Loucy (cell line): Measurements from ENCODE around the gene SLC25A14.

Experiments used
- H2AFZ ChIP-seq: fragments of 200-600 bp; sonication (generic); 2 replicates; pipeline ENCODE4 v1.6.0; 2016; ENCODE audit warnings: antibody characterized with exemption, mild to moderate bottlenecking, low read length, moderate library complexity
- H3F3A ChIP-seq: fragments of 200-600 bp; 2 replicates; pipeline ENCODE4 v1.6.0; 2016; ENCODE audit warnings: antibody characterized with exemption, low read depth, mild to moderate bottlenecking
- H3K27me3 ChIP-seq: fragments of 200-600 bp; sonication (generic); 2 replicates; pipeline ENCODE4 v1.6.1; 2014; ENCODE audit warnings: low read length, mild to moderate bottlenecking; ENCODE audit not compliant: insufficient read depth, poor library complexity, severe bottlenecking
- H3K36me3 ChIP-seq: fragments of 200-600 bp; sonication (generic); 2 replicates; pipeline ENCODE4 v1.6.1; 2016; ENCODE audit warnings: low read length; ENCODE audit not compliant: insufficient read depth
- H3K4me1 ChIP-seq: fragments of 200-600 bp; sonication (generic); 2 replicates; pipeline ENCODE4 v1.5.1; 2014; ENCODE audit warnings: low read length, mild to moderate bottlenecking; ENCODE audit not compliant: insufficient read depth, poor library complexity, severe bottlenecking
- H3K4me2 ChIP-seq: fragments of 200-600 bp; sonication (generic); 2 replicates; pipeline ENCODE4 v1.6.0; 2014; ENCODE audit warnings: antibody characterized with exemption, low read length, low read depth, mild to moderate bottlenecking; ENCODE audit not compliant: poor library complexity, severe bottlenecking
- H3K4me3 ChIP-seq: fragments of 200-600 bp; sonication (generic); 2 replicates; pipeline ENCODE4 v1.5.1; 2014; ENCODE audit warnings: low read length, mild to moderate bottlenecking, mixed read lengths; ENCODE audit not compliant: poor library complexity, severe bottlenecking
- H3K79me2 ChIP-seq: fragments of 200-600 bp; sonication (generic); 2 replicates; pipeline ENCODE4 v1.6.1; 2014; ENCODE audit warnings: low read length; ENCODE audit not compliant: insufficient read depth
- H3K9ac ChIP-seq: fragments of 200-600 bp; sonication (generic); 2 replicates; pipeline ENCODE4 v1.6.0; 2014; ENCODE audit warnings: mild to moderate bottlenecking, low read depth, low read length, moderate library complexity; ENCODE audit not compliant: poor library complexity, severe bottlenecking
- H3K9me2 ChIP-seq: fragments of 200-600 bp; sonication (generic); replicated peaks from 2 replicates; pipeline ENCODE4 v1.6.1; 2016; ENCODE audit warnings: low read depth, low read length, mixed read lengths
- H3K9me3 ChIP-seq: fragments of 200-600 bp; sonication (generic); 2 replicates; pipeline ENCODE4 v1.6.1; 2014; ENCODE audit warnings: mild to moderate bottlenecking, antibody characterized with exemption, low read length, low read depth; ENCODE audit not compliant: insufficient read depth
- H4K20me1 ChIP-seq: fragments of 200-600 bp; sonication (generic); 2 replicates; pipeline ENCODE4 v1.6.0; 2014; ENCODE audit warnings: antibody characterized with exemption, low read length, mild to moderate bottlenecking; ENCODE audit not compliant: insufficient read depth, poor library complexity, severe bottlenecking
- CTCF ChIP-seq: fragments of 200-600 bp; sonication (generic); conservative IDR thresholded peaks from 2 replicates; pipeline ENCODE4 v1.5.1; 2014; ENCODE audit warnings: mild to moderate bottlenecking, antibody characterized with exemption, low read length
- EZH2phosphoT487 ChIP-seq: fragments of 200-600 bp; IDR thresholded peaks from 2 replicates; pipeline ENCODE4 v1.6.1; 2018; ENCODE audit warnings: antibody characterized with exemption, mild to moderate bottlenecking, moderate library complexity, borderline replicate concordance

Gene SLC25A14

DNA sequence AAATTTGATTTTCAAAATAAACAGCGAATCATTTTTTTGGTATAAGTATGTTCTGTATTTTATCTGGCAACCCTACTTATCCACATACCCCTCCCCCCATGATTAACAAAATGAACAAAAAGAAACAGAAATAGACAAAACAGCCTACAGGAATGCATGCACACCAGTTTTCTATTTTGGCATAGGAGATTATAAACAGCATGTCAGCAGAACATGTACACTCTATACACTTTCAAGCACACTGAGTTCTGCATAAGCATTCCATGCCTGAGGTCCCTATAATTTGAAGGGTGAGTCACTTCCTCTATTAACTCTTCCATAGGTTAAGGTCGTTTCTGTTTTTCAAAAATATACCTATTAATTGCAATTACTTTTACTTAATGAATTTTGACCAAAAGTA, 43.0 kb upstream of the SLC25A14 start:
- no peaks in the 10 kb centered on the region for H4K20me1 ChIP-seq
- no peak overlapping the region for H3K4me3 ChIP-seq
- no peak overlapping the region for H2AFZ ChIP-seq
- no peaks in the 10 kb centered on the region for H3K9me3 ChIP-seq
- H3K4me1 ChIP-seq: no peaks in the 10 kb centered on the region
- TF ChIP-seq EZH2phosphoT487 (no peak), CTCF (no peak)
- H3K79me2 ChIP-seq: no peaks in the 10 kb centered on the region
- no peak overlapping the region for H3K4me2 ChIP-seq
- no peaks in the 10 kb centered on the region for H3K9me2 ChIP-seq
- no peaks in the 10 kb centered on the region for H3K27me3 ChIP-seq
- no peaks in the 10 kb centered on the region for H3F3A ChIP-seq
- H3K9ac ChIP-seq: no peak overlapping the region
- no peaks in the 10 kb centered on the region for H3K36me3 ChIP-seq

DNA sequence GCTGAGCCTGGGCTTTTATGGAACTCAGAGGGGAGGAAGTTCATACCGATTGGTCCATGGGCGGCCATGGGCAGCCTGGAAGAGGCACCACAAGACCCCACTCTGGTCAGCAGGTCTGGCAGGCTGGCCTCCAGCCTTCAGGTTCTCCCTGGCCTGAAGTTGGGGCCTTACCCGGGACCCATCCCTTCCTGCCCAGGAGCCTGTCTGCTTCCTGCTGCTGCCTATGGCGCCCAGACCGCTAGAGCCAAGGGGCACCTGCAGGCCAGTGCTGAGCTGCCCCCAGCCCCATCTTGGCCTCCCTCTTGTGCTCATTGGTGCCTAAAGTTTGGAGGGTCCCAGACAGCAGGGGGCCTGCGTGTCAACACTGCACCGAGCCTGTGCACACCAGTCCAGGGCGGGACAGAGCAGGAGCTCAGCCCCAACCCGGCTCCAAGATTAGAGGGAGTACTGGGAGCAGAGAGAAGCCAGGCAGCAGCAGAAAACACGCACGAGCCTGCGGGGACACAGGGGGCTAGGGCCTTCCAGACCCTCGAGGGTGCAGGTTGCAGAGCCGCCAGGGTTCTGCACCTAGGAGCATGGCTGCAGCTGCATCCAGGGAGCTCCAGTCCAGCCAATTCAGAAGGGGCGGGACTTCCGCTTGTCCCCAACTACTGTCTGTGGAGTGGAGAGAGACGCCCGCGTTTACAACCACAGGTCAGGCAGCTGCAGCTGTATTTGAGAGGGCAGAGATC, 40.3 kb upstream of the SLC25A14 start:
- Histone ChIP-seq H2AFZ (no peak overlapping the region), H3K36me3 (no peaks in the 10 kb centered on the region), H3F3A (no peaks in the 10 kb centered on the region), H3K4me1 (no peaks in the 10 kb centered on the region), H3K4me2 (no peak overlapping the region), H3K9me2 (no peaks in the 10 kb centered on the region), H3K9me3 (no peaks in the 10 kb centered on the region), H4K20me1 (no peaks in the 10 kb centered on the region), H3K9ac (no peak overlapping the region), H3K4me3 (no peak overlapping the region), H3K79me2 (no peaks in the 10 kb centered on the region), H3K27me3 (no peaks in the 10 kb centered on the region)
- TF ChIP-seq CTCF (no peak), EZH2phosphoT487 (no peak)

DNA sequence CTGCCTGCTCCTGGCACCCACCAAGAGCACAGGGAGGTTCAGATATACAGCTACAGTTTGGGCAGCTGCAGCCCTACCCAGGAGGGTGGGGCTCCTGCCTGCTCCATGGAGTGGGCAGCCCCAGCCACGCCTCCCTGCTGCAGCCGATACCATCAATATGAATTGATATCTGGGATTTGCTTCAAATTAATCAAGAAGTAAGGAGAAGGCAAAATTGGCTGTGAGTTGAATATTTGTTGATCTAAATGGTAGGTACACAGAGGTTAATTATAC, 39.8 kb upstream of the SLC25A14 start:
- Histone ChIP-seq H4K20me1 (no peaks in the 10 kb centered on the region), H3K9ac (no peak overlapping the region), H3K4me1 (no peaks in the 10 kb centered on the region), H3F3A (no peaks in the 10 kb centered on the region), H3K9me2 (no peaks in the 10 kb centered on the region), H3K36me3 (no peaks in the 10 kb centered on the region), H3K9me3 (no peaks in the 10 kb centered on the region), H3K4me3 (no peak overlapping the region), H2AFZ (no peak overlapping the region), H3K79me2 (no peaks in the 10 kb centered on the region), H3K27me3 (no peaks in the 10 kb centered on the region), H3K4me2 (no peak overlapping the region)
- no peak for TF ChIP-seq EZH2phosphoT487
- no peak for TF ChIP-seq CTCF
